ENCODE data around the gene DENND4A.

Gene DENND4A

GRCh38 chr15:65792138-65792987, at the start of gene DENND4A:
Gene DENND4A, minus strand, starts transcription at chr15:65792293. Its CDS starts 35,843 bp downstream, at chr15:65756450.
- Mint-ChIP-seq H3K36me3 (ENCODE audit: low read depth) (peaks cover 9% of the 10 kb centered on the region), H3K9me3 (no peaks in the 10 kb centered on the region), H3K27ac (peak within 1 kb of the TSS; percentile 100), H3K4me1 (ENCODE audit: low read depth) (peaks cover 61% of the 10 kb centered on the region), H3K4me3 (peak within 1 kb of the TSS; percentile 99), H3K27me3 (ENCODE audit: low read depth) (no peaks in the 10 kb centered on the region)
- DNase-seq (ENCODE audit: low spot score) = peak; percentile 99

- DNase-seq (ENCODE audit: low spot score) = no peak
- Mint-ChIP-seq H3K36me3 (ENCODE audit: low read depth) (no peaks in the 10 kb centered on the region), H3K9me3 (no peaks in the 10 kb centered on the region), H3K4me1 (ENCODE audit: low read depth) (no peaks in the 10 kb centered on the region), H3K27ac (no peak overlapping the region), H3K27me3 (ENCODE audit: low read depth) (peaks cover 8% of the 10 kb centered on the region), H3K4me3 (no peak overlapping the region)
Observed at GRCh38 chr15:65841121-65841930, 49.2 kb upstream of the DENND4A start.

GRCh38 chr15:65839985-65840384, 47.9 kb upstream of the DENND4A start:
- Mint-ChIP-seq H3K9me3 (no peaks in the 10 kb centered on the region), H3K27me3 (ENCODE audit: low read depth) (peaks cover 5% of the 10 kb centered on the region), H3K36me3 (ENCODE audit: low read depth) (no peaks in the 10 kb centered on the region), H3K4me1 (ENCODE audit: low read depth) (peaks cover 2% of the 10 kb centered on the region), H3K4me3 (no peak overlapping the region), H3K27ac (no peak overlapping the region)
- DNase-seq (ENCODE audit: low spot score) = no peak

GRCh38 chr15:65839354-65839901, 47.3 kb upstream of the DENND4A start:
- H3K36me3 Mint-ChIP-seq (ENCODE audit: low read depth) = no peaks in the 10 kb centered on the region
- no peak overlapping the region for H3K27ac Mint-ChIP-seq
- H3K9me3 Mint-ChIP-seq = no peaks in the 10 kb centered on the region
- H3K4me3 Mint-ChIP-seq = no peak overlapping the region
- H3K4me1 Mint-ChIP-seq (ENCODE audit: low read depth) = peaks cover 2% of the 10 kb centered on the region
- peaks cover 3% of the 10 kb centered on the region for H3K27me3 Mint-ChIP-seq (ENCODE audit: low read depth)
- DNase-seq (ENCODE audit: low spot score) = no peak

- H3K27me3 Mint-ChIP-seq (ENCODE audit: low read depth) = no peaks in the 10 kb centered on the region
- no peak overlapping the region for H3K4me3 Mint-ChIP-seq
- H3K4me1 Mint-ChIP-seq (ENCODE audit: low read depth) = peaks cover 17% of the 10 kb centered on the region
- no peak overlapping the region for H3K27ac Mint-ChIP-seq
- no peaks in the 10 kb centered on the region for H3K36me3 Mint-ChIP-seq (ENCODE audit: low read depth)
- DNase-seq (ENCODE audit: low spot score) = no peak
- H3K9me3 Mint-ChIP-seq = no peaks in the 10 kb centered on the region
Observed at GRCh38 chr15:65837301-65838294, 45.5 kb upstream of the DENND4A start.

- no peaks in the 10 kb centered on the region for H3K27me3 Mint-ChIP-seq (ENCODE audit: low read depth)
- no peaks in the 10 kb centered on the region for H3K36me3 Mint-ChIP-seq (ENCODE audit: low read depth)
- no peak overlapping the region for H3K27ac Mint-ChIP-seq
- H3K4me1 Mint-ChIP-seq (ENCODE audit: low read depth) = peaks cover 22% of the 10 kb centered on the region
- no peak for DNase-seq (ENCODE audit: low spot score)
- no peaks in the 10 kb centered on the region for H3K9me3 Mint-ChIP-seq
- no peak overlapping the region for H3K4me3 Mint-ChIP-seq
Observed at GRCh38 chr15:65836665-65837064, 44.6 kb upstream of the DENND4A start.

- DNase-seq (ENCODE audit: low spot score) = no peak
- Mint-ChIP-seq H3K27me3 (ENCODE audit: low read depth) (no peaks in the 10 kb centered on the region), H3K9me3 (no peaks in the 10 kb centered on the region), H3K36me3 (ENCODE audit: low read depth) (no peaks in the 10 kb centered on the region), H3K4me3 (no peak overlapping the region), H3K4me1 (ENCODE audit: low read depth) (peaks cover 25% of the 10 kb centered on the region), H3K27ac (no peak overlapping the region)
Observed at GRCh38 chr15:65835447-65835846, 43.4 kb upstream of the DENND4A start.

GRCh38 chr15:65834603-65835282, 42.6 kb upstream of the DENND4A start:
- no peaks in the 10 kb centered on the region for H3K36me3 Mint-ChIP-seq (ENCODE audit: low read depth)
- H3K4me1 Mint-ChIP-seq (ENCODE audit: low read depth) = peaks cover 27% of the 10 kb centered on the region
- no peak overlapping the region for H3K4me3 Mint-ChIP-seq
- H3K9me3 Mint-ChIP-seq = no peaks in the 10 kb centered on the region
- no peaks in the 10 kb centered on the region for H3K27me3 Mint-ChIP-seq (ENCODE audit: low read depth)
- H3K27ac Mint-ChIP-seq = no peak overlapping the region
- DNase-seq (ENCODE audit: low spot score) = no peak

GRCh38 chr15:65833501-65834205, 41.6 kb upstream of the DENND4A start:
- H3K36me3 Mint-ChIP-seq (ENCODE audit: low read depth) = no peaks in the 10 kb centered on the region
- peak overlapping the region; percentile 84 for H3K4me3 Mint-ChIP-seq
- peaks cover 37% of the 10 kb centered on the region for H3K4me1 Mint-ChIP-seq (ENCODE audit: low read depth)
- no peaks in the 10 kb centered on the region for H3K27me3 Mint-ChIP-seq (ENCODE audit: low read depth)
- H3K9me3 Mint-ChIP-seq = no peaks in the 10 kb centered on the region
- peak overlapping the region; percentile 94 for H3K27ac Mint-ChIP-seq
- DNase-seq (ENCODE audit: low spot score) = no peak

- Mint-ChIP-seq H3K36me3 (ENCODE audit: low read depth) (no peaks in the 10 kb centered on the region), H3K27me3 (ENCODE audit: low read depth) (no peaks in the 10 kb centered on the region), H3K9me3 (no peaks in the 10 kb centered on the region), H3K4me1 (ENCODE audit: low read depth) (peaks cover 45% of the 10 kb centered on the region), H3K27ac (peak overlapping the region; percentile 94), H3K4me3 (peak overlapping the region; percentile 84)
- DNase-seq (ENCODE audit: low spot score) = peak; percentile 46
Observed at GRCh38 chr15:65832549-65833364, 40.7 kb upstream of the DENND4A start.

- DNase-seq (ENCODE audit: low spot score) = no peak
- H3K27ac Mint-ChIP-seq = peak overlapping the region; percentile 75
- no peaks in the 10 kb centered on the region for H3K36me3 Mint-ChIP-seq (ENCODE audit: low read depth)
- H3K9me3 Mint-ChIP-seq = no peaks in the 10 kb centered on the region
- H3K27me3 Mint-ChIP-seq (ENCODE audit: low read depth) = no peaks in the 10 kb centered on the region
- peak overlapping the region; percentile 49 for H3K4me3 Mint-ChIP-seq
- peaks cover 51% of the 10 kb centered on the region for H3K4me1 Mint-ChIP-seq (ENCODE audit: low read depth)
Observed at GRCh38 chr15:65829130-65829764, 37.2 kb upstream of the DENND4A start.

Data from T-helper 2 cell treated with Interferon-gamma antibody and Interleukin-4, amounts not matched to agents 5 μg/mL and 100 μg/mL, for 36 hours (primary cell).